ENCODE measurements around the gene CRIM1. TPM values are rescaled to one million over a fixed set of nuclear protein-coding genes. Genes with fewer than 3 reads are reported as not detected.

Gene CRIM1
- total and polyA plus RNA-seq, 7 donors: 3.0 to 148 (median 55.6) TPM

GRCh38 chr2:36449213-36449612, 93.6 kb downstream of the CRIM1 start:
- Histone ChIP-seq H3K27me3 (no peaks in the 10 kb centered on the region), H3K9me3 (no peaks in the 10 kb centered on the region), H3K36me3 (peaks cover 0 to 34% (median 2%) of the 10 kb centered on the region in 4 donors), H3K27ac (peak overlapping the region; percentile 75 to 81 (median 79)), H3K4me3 (no peak overlapping the region), H3K4me1 (peaks cover 0 to 58% (median 46%) of the 10 kb centered on the region in 4 donors)
- TF ChIP-seq POLR2AphosphoS5 (IDR thresholded peaks at IDR 0.05): no peak
- TF ChIP-seq POLR2A (IDR thresholded peaks at IDR 0.05): no peak
- TF ChIP-seq, protein P1, sequence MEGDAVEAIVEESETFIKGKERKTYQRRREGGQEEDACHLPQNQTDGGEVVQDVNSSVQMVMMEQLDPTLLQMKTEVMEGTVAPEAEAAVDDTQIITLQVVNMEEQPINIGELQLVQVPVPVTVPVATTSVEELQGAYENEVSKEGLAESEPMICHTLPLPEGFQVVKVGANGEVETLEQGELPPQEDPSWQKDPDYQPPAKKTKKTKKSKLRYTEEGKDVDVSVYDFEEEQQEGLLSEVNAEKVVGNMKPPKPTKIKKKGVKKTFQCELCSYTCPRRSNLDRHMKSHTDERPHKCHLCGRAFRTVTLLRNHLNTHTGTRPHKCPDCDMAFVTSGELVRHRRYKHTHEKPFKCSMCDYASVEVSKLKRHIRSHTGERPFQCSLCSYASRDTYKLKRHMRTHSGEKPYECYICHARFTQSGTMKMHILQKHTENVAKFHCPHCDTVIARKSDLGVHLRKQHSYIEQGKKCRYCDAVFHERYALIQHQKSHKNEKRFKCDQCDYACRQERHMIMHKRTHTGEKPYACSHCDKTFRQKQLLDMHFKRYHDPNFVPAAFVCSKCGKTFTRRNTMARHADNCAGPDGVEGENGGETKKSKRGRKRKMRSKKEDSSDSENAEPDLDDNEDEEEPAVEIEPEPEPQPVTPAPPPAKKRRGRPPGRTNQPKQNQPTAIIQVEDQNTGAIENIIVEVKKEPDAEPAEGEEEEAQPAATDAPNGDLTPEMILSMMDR (IDR thresholded peaks at IDR 0.05): no peak
- no peak for TF ChIP-seq EP300 (IDR thresholded peaks at IDR 0.05)
- intact Hi-C loops (cut with DNase I): no loop called here
- WGBS, 2 donors: 88 to 94% methylated on average over 7 of the region's 7 CpGs
- DNase-seq: no peak

DNA sequence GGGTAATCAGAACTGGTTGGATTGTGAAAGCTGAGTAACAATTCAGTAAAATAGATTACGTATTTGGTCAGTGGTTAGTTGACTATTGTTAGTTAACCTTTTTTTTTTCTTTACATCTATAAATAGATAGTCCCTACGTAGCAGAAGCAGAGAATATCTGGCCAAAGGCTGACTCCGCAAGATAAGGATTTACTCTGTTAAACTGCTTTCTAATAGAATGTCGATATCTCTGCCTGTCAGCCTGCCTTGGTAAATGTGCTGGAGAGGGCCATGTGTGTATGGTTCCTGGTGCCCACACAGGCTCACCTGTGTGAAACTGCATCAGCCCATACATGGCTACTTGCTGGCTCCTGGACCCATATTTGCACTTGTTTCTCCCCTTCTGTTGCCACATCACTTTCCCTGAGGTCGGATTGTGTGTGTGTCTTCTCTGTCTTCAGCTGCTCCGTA, 94.4 kb downstream of the CRIM1 start:
- no peak for DNase-seq
- Histone ChIP-seq H3K9me3 (no peaks in the 10 kb centered on the region), H3K27me3 (no peaks in the 10 kb centered on the region), H3K4me1 (peaks cover 0 to 62% (median 47%) of the 10 kb centered on the region in 4 donors), H3K4me3 (no peak overlapping the region), H3K36me3 (peaks cover 0 to 28% (median 2%) of the 10 kb centered on the region in 4 donors), H3K27ac (peak overlapping the region; percentile 75 to 81 (median 79))
- TF ChIP-seq POLR2AphosphoS5 (IDR thresholded peaks at IDR 0.05): no peak
- no peak for TF ChIP-seq EP300 (IDR thresholded peaks at IDR 0.05)
- WGBS, 2 donors: 84 to 86% methylated on average over 6 of the region's 6 CpGs
- intact Hi-C loops (cut with DNase I): no loop called here

DNA sequence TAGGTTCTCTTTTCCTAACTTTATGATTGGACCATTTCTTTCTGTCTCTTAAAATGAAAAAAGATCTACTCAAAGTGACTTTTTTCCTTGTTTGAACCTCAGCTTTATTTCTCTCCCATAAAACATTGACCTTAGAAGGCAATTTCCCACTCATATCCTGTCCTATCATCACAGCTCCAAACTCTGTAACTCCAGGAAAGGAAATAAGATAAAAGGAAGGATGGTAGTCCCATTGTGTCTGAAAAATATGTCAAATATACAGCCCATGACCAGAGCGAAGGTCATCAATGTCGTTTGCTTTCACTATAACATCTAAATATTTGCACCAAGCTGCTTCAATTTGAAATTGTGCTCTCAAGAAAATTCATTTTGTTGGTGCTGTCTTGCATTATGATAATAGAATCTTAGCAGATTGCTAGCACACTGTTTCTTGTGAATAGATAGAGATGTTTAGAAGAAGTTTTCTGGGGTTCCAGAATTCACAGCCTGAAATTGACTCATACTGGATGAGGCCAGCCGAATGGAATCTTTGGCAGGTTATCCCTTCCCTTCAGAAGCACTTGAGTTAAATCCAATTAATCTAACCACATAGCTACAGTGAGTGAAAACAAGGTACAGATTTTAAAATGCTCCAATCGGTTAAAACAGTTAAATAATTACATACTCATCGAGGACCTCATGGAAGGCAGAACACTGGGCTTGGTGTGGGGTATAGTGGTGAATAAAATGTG, 95.1 kb downstream of the CRIM1 start:
- no peak for DNase-seq
- 76 to 79% methylated on average over 5 of the region's 5 CpGs for WGBS, 2 donors
- TF ChIP-seq POLR2AphosphoS5 (IDR thresholded peaks at IDR 0.05) (no peak), EP300 (IDR thresholded peaks at IDR 0.05) (no peak)

DNA sequence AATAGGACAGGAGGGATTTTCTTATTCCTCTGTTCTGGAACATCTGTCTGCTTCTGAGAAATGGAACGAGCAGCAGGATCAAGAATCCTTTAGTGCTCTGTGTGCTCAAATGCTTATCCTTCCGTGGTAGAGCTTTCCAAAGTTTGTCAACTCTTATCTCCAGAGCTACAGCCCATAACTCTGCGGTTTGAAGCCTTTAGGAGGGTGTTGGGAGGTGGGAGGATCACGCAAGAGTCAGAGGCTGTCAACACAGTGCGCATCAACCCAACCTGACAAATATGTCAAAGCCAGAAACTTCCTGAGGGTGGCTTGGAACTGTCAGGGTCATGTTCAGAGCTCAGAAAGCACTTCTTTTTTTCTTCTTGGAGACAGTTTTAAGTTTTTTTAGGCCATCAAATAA, 95.9 kb downstream of the CRIM1 start:
- intact Hi-C loops (cut with DNase I): no loop called here

More for the DNA sequence above, 95.1 kb downstream of the CRIM1 start:
- Histone ChIP-seq H3K9me3 (no peaks in the 10 kb centered on the region), H3K27me3 (no peaks in the 10 kb centered on the region), H3K4me3 (no peak overlapping the region), H3K4me1 (peaks cover 0 to 69% (median 54%) of the 10 kb centered on the region in 4 donors), H3K27ac (peak overlapping the region; percentile 75 to 81 (median 79)), H3K36me3 (peaks cover 0 to 22% (median 0%) of the 10 kb centered on the region in 4 donors)
- intact Hi-C loops (cut with DNase I): no loop called here

GRCh38 chr2:36452260-36452659, 96.7 kb downstream of the CRIM1 start:
- Histone ChIP-seq H3K4me1 (peaks cover 0 to 85% (median 69%) of the 10 kb centered on the region in 4 donors), H3K9me3 (no peaks in the 10 kb centered on the region), H3K27me3 (no peaks in the 10 kb centered on the region), H3K27ac (peak overlapping the region in 3 of 4 donors; percentile 78 to 81 (median 80)), H3K4me3 (no peak overlapping the region), H3K36me3 (peaks cover 0 to 6% (median 0%) of the 10 kb centered on the region in 4 donors)
- 70 to 87% methylated on average over 3 of the region's 3 CpGs for WGBS, 2 donors
- DNase-seq: no peak
- intact Hi-C loops (cut with DNase I): no loop called here
- TF ChIP-seq POLR2AphosphoS5 (IDR thresholded peaks at IDR 0.05): no peak

More for the DNA sequence above, 95.9 kb downstream of the CRIM1 start:
- no peak for TF ChIP-seq EP300 (IDR thresholded peaks at IDR 0.05)
- TF ChIP-seq, protein P1 (IDR thresholded peaks at IDR 0.05): no peak
- TF ChIP-seq POLR2AphosphoS5 (IDR thresholded peaks at IDR 0.05): no peak
- Histone ChIP-seq H3K4me1 (peaks cover 0 to 78% (median 63%) of the 10 kb centered on the region in 4 donors), H3K9me3 (no peaks in the 10 kb centered on the region), H3K36me3 (peaks cover 0 to 13% (median 0%) of the 10 kb centered on the region in 4 donors), H3K4me3 (no peak overlapping the region), H3K27me3 (no peaks in the 10 kb centered on the region), H3K27ac (peak overlapping the region; percentile 75 to 81 (median 79))
- 84 to 86% methylated on average over 5 of the region's 5 CpGs for WGBS, 2 donors
- no peak for DNase-seq

- Histone ChIP-seq H3K36me3 (no peaks in the 10 kb centered on the region), H3K27ac (peak overlapping the region in 3 of 4 donors; percentile 78 to 81 (median 80)), H3K4me1 (peaks cover 0 to 85% (median 75%) of the 10 kb centered on the region in 4 donors), H3K9me3 (no peaks in the 10 kb centered on the region), H3K27me3 (no peaks in the 10 kb centered on the region), H3K4me3 (no peak overlapping the region)
- WGBS, 2 donors: 50 to 82% methylated on average over 3 of the region's 3 CpGs
- intact Hi-C loops (cut with DNase I): no loop called here
- TF ChIP-seq, protein P1 (IDR thresholded peaks at IDR 0.05): no peak
- no peak for TF ChIP-seq POLR2AphosphoS5 (IDR thresholded peaks at IDR 0.05)
- no peak for TF ChIP-seq EP300 (IDR thresholded peaks at IDR 0.05)
- TF ChIP-seq POLR2A (IDR thresholded peaks at IDR 0.05): no peak
- DNase-seq: no peak
Observed at GRCh38 chr2:36453652-36454051, 98.1 kb downstream of the CRIM1 start.
